ENCODE measurements around the gene HMGCS2.

GRCh38 chr1:119814288-119814687 lies 45.6 kb upstream of the HMGCS2 start:
- no peak for TF ChIP-seq EZH2 (IDR thresholded peaks at IDR 0.05)
- no peak for TF ChIP-seq POLR2AphosphoS5 (IDR thresholded peaks at IDR 0.05; ENCODE audit: borderline replicate concordance, low read depth, low read length)
- no peak for TF ChIP-seq FOXP2 (optimal IDR thresholded peaks at IDR 0.05; ENCODE audit: control extremely low read depth, extremely low read length, insufficient read depth)

Data from SK-N-MC (cell line).